ENCODE results near the gene CEL.
"Not testable (repeated sequence)": the region's sequence is repeated elsewhere in the genome, so short reads cannot be mapped to it uniquely, and the experiment has no call there.

CEL gene

GRCh38 chr9:133087429-133088145, 25.8 kb downstream of the CEL start:
- no peak for DNase-seq

- DNase-seq = no peak
Measured at GRCh38 chr9:133088146-133088750, 26.5 kb downstream of the CEL start.

- no peak for DNase-seq
Measured at GRCh38 chr9:133088756-133089155, 27.0 kb downstream of the CEL start.

GRCh38 chr9:133089271-133089671, 27.5 kb downstream of the CEL start:
- DNase-seq = no peak

- no peak for DNase-seq
Measured at GRCh38 chr9:133090187-133090586, 28.4 kb downstream of the CEL start.

GRCh38 chr9:133090752-133091385, 29.1 kb downstream of the CEL start:
- DNase-seq = no peak

- not testable (repeated sequence) for DNase-seq
Measured at GRCh38 chr9:133094351-133094750, 32.6 kb downstream of the CEL start.

- no peak for DNase-seq
Measured at GRCh38 chr9:133094842-133095393, 33.1 kb downstream of the CEL start.

GRCh38 chr9:133098104-133098754, 36.4 kb downstream of the CEL start:
- peak; percentile 16 for DNase-seq

- DNase-seq = peak; percentile 13
Measured at GRCh38 chr9:133098871-133099270, 37.1 kb downstream of the CEL start.

GRCh38 chr9:133099726-133100505, 38.1 kb downstream of the CEL start:
- no peak for DNase-seq

GRCh38 chr9:133100506-133101355, 39.0 kb downstream of the CEL start:
- DNase-seq = peak; percentile 15

GRCh38 chr9:133101356-133102189, 39.8 kb downstream of the CEL start:
- peak; percentile 13 for DNase-seq

- DNase-seq = peak; percentile 19
Measured at GRCh38 chr9:133102190-133103021, 40.6 kb downstream of the CEL start.

- peak; percentile 67 for DNase-seq
Measured at GRCh38 chr9:133103183-133103986, 41.6 kb downstream of the CEL start.

- peak; percentile 16 for DNase-seq
Measured at GRCh38 chr9:133103987-133104505, 42.3 kb downstream of the CEL start.

- peak; percentile 16 for DNase-seq
Measured at GRCh38 chr9:133104718-133105460, 43.1 kb downstream of the CEL start.

GRCh38 chr9:133105461-133105770, 43.6 kb downstream of the CEL start:
- DNase-seq = no peak

Data from activated T-cell treated with anti-CD3 and anti-CD28 coated beads, Interleukin-2, amount 50 U/mL, for 1 hour (primary cell).